Brain microvascular endothelial cell (primary cell): Measurements from ENCODE around the gene QRICH2.
"Not testable (repeated sequence)": the region's sequence is repeated elsewhere in the genome, so short reads cannot be mapped to it uniquely, and the experiment has no call there.

Experiments
- DNase-seq: peaks from one replicate; pipeline ENCODE4 v3.0.0-alpha.2; 2020
- H3K27ac ChIP-seq: fragments of 250-450 bp; sonication (Bioruptor Pico); 2 replicates; pipeline ENCODE4 v1.5.1; 2020; ENCODE audit warnings: mild to moderate bottlenecking, moderate library complexity
- H3K27me3 ChIP-seq: fragments of 250-450 bp; sonication (Bioruptor Pico); replicated peaks from 2 replicates; pipeline ENCODE4 v1.5.1; 2020; ENCODE audit warnings: mild to moderate bottlenecking
- H3K36me3 ChIP-seq: fragments of 250-450 bp; sonication (Bioruptor Pico); replicated peaks from 2 replicates; pipeline ENCODE4 v1.5.1; 2020; ENCODE audit warnings: mild to moderate bottlenecking
- H3K4me3 ChIP-seq: 2 replicates; pipeline ENCODE4 v1.5.1; 2011; ENCODE audit warnings: low read depth, mild to moderate bottlenecking, control low read depth, low read length, moderate library complexity
- CTCF ChIP-seq: IDR thresholded peaks from 2 replicates; pipeline ENCODE4 v1.5.1; 2011; ENCODE audit warnings: low read depth, mild to moderate bottlenecking, moderate library complexity, low read length, control low read depth, inconsistent platforms; ENCODE audit errors: missing control alignments
- in situ Hi-C: cut with HindIII; loops from 2 replicates; pipeline ENCODE4 v1.10.0; 2017; ENCODE audit warnings: low sequenced_read_pairs, low pct_ligation_motif_present

Gene QRICH2

GRCh38 chr17:76246080-76247066 is 61.7 kb downstream of the QRICH2 start:
- in situ Hi-C loops = no loop called here
- H3K4me3 ChIP-seq = no peak overlapping the region
- no peaks in the 10 kb centered on the region for H3K27me3 ChIP-seq
- TF ChIP-seq CTCF = no peak
- no peak for DNase-seq
- H3K27ac ChIP-seq = no peak overlapping the region
- no peaks in the 10 kb centered on the region for H3K36me3 ChIP-seq

DNA sequence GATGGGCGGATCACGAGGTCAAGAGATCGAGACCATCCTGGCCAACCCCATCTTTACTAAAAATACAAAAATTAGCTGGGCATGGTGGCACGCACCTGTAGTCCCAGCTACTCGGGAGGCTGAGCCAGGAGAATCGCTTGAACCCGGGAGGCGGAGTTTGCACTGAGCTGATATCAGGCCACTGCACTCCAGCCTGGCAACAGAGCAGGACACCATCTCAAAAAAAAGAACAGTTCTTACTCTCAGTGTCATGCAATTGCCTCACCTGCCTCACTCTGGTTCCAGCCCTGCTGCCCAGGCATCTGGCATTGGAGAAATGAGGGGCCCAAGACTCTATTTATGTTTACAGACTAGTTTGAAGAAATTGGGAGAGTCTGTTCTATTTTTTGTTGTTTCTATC is 63.4 kb downstream of the QRICH2 start:
- H3K36me3 ChIP-seq, H3K27ac ChIP-seq, DNase-seq, H3K27me3 ChIP-seq, H3K4me3 ChIP-seq, in situ Hi-C loops: not testable (repeated sequence)

DNA sequence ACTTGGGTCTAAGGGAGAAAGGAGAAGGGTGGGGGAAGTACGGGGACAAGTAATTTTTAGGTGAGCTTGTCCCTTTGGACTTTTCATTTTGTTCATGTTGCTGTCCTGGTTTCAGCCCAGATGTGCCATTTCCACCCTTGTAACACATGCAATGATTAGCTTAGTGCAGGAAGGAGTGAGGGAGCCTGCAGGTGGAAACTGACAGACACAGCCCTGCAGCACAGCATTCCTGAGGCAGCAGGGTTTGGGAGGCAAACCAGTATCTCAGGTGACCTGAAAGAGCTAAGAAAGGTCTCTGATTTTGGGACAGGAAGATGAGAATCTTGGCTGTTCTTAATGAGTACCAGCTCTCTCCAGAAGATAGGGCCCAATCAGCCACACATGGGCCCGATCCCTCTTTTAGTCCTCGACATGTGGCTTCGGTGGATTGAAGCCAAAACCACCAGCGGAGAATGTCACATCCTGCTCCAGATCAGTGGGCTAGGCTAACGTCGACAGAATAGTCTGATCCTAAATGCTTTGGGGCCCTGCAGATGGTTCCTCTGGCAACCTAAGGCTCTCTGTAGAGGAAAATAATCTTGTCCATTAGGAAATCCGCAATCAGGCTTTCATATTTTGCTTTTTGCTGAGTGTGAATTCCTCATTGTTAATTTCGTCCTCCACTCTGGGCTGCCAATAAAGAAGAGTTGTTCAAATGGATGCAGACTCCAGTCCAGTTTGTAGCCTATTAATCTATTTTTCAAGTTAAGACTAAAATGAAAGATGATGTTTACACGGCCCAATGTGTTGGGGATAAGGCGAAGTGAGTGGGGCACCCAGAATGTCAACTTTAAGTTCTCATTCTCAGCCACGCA is 64.0 kb downstream of the QRICH2 start:
- Histone ChIP-seq H3K27ac (no peak overlapping the region), H3K27me3 (peaks cover 9% of the 10 kb centered on the region), H3K4me3 (no peak overlapping the region), H3K36me3 (no peaks in the 10 kb centered on the region)
- DNase-seq = no peak
- in situ Hi-C loops = no loop called here
- TF ChIP-seq CTCF = no peak

DNA sequence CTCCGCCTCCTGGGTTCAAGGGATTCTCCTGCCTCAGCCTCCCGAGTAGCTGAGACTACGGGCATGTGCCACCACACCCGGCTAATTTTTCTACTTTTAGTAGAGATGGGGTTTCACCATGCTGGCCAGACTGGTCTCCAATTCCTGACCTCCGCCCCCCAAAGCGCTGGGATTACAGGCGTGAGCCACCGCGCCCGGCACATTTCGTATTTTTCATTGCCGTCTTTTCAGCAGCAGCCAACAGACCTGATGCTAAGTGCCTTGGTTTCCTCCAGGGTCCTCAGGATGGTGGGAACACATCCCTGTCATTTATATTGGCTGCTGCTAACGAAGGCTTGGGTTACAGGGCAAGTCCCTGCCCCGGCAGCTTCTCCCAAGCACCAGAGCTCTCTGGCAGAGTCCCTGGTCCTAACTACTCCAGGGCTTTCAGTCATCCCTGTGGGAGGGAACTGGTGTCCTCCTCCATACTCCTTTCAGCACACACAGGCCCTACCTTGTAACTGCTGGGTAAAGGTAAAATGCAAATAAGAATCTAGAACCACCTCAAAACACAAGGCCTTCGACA is 66.3 kb downstream of the QRICH2 start:
- Histone ChIP-seq H3K27me3 (peaks cover 17% of the 10 kb centered on the region), H3K36me3 (no peaks in the 10 kb centered on the region), H3K4me3 (no peak overlapping the region), H3K27ac (no peak overlapping the region)
- TF ChIP-seq CTCF = no peak
- in situ Hi-C loops = no loop called here
- DNase-seq = no peak

GRCh38 chr17:76241204-76241538 is 66.9 kb downstream of the QRICH2 start:
- Histone ChIP-seq H3K27ac (no peak overlapping the region), H3K27me3 (peaks cover 17% of the 10 kb centered on the region)
- in situ Hi-C loops = no loop called here

More at GRCh38 chr17:76241204-76241538, 66.9 kb downstream of the QRICH2 start:
- peak overlapping the region; percentile 56 for H3K4me3 ChIP-seq
- H3K36me3 ChIP-seq = no peaks in the 10 kb centered on the region
- DNase-seq = no peak
- no peak for TF ChIP-seq CTCF
